OCI-LY1 (cell line): ENCODE data around the gene SMAP1.

Experiments
- H2AFZ ChIP-seq: fragments of 200-600 bp; sonication (generic), shearing (Covaris generic); 2 replicates; pipeline ENCODE4 v1.6.0; 2014; ENCODE audit warnings: antibody characterized with exemption, mild to moderate bottlenecking, low read length
- H3F3A ChIP-seq: fragments of 200-600 bp; sonication (generic), shearing (Covaris generic); 2 replicates; pipeline ENCODE4 v1.6.0; 2014; ENCODE audit warnings: mild to moderate bottlenecking, antibody characterized with exemption, low read length, moderate library complexity; ENCODE audit not compliant: insufficient read depth
- H3K27ac ChIP-seq: fragments of 200-600 bp; sonication (generic); 2 replicates; pipeline ENCODE4 v1.5.1; 2014; ENCODE audit warnings: low read length, mixed run types, mild to moderate bottlenecking, low read depth; ENCODE audit not compliant: poor library complexity, severe bottlenecking
- H3K27me3 ChIP-seq: fragments of 200-600 bp; sonication (generic); 2 replicates; pipeline ENCODE4 v1.6.0; 2014; ENCODE audit warnings: antibody characterized with exemption, mild to moderate bottlenecking, low read length, moderate library complexity; ENCODE audit not compliant: insufficient read depth
- H3K36me3 ChIP-seq: fragments of 200-600 bp; sonication (generic); 2 replicates; pipeline ENCODE4 v1.6.1; 2014; ENCODE audit warnings: mild to moderate bottlenecking, antibody characterized with exemption, low read length, moderate library complexity, mixed read lengths; ENCODE audit not compliant: insufficient read depth
- H3K4me1 ChIP-seq: fragments of 200-600 bp; sonication (generic); 2 replicates; pipeline ENCODE4 v1.5.1; 2014; ENCODE audit warnings: mild to moderate bottlenecking, low read length, moderate library complexity; ENCODE audit not compliant: insufficient read depth, severe bottlenecking
- H3K4me2 ChIP-seq: fragments of 200-600 bp; sonication (generic), shearing (Covaris generic); 2 replicates; pipeline ENCODE4 v1.6.1; 2014; ENCODE audit warnings: low read length
- H3K4me3 ChIP-seq: fragments of 200-600 bp; sonication (generic); 2 replicates; pipeline ENCODE4 v1.5.1; 2014; ENCODE audit warnings: low read length, low read depth, mild to moderate bottlenecking, mixed read lengths; ENCODE audit not compliant: poor library complexity, severe bottlenecking
- H3K79me2 ChIP-seq: fragments of 200-600 bp; shearing (Covaris generic); 2 replicates; pipeline ENCODE4 v1.6.1; 2016; ENCODE audit warnings: mixed run types, low read length, mixed read lengths; ENCODE audit not compliant: insufficient read depth
- H3K9ac ChIP-seq: fragments of 200-600 bp; sonication (generic), shearing (Covaris generic); 2 replicates; pipeline ENCODE4 v1.6.1; 2014; ENCODE audit warnings: mild to moderate bottlenecking, low read length, mixed read lengths
- H3K9me2 ChIP-seq: fragments of 200-600 bp; sonication (generic), shearing (Covaris generic); 2 replicates; pipeline ENCODE4 v1.6.1; 2014; ENCODE audit warnings: low read depth, mild to moderate bottlenecking, low read length, mixed read lengths
- H3K9me3 ChIP-seq: fragments of 200-600 bp; shearing (Covaris generic); 2 replicates; pipeline ENCODE4 v1.6.1; 2014; ENCODE audit warnings: low read length, mixed read lengths
- H4K20me1 ChIP-seq: fragments of 200-600 bp; sonication (generic), shearing (Covaris generic); 2 replicates; pipeline ENCODE4 v1.6.0; 2016; ENCODE audit warnings: mild to moderate bottlenecking, low read length; ENCODE audit not compliant: insufficient read depth
- EZH2 ChIP-seq: fragments of 200-600 bp; sonication (generic), shearing (Covaris generic); IDR thresholded peaks from 2 replicates; pipeline ENCODE4 v1.8.0; 2017; ENCODE audit warnings: borderline replicate concordance, mixed run types, mild to moderate bottlenecking, antibody characterized with exemption, low read length, moderate library complexity, mixed read lengths
- TF ChIP-seq, protein P1 (sequence below): fragments of 200-600 bp; sonication (generic), shearing (Covaris generic); IDR thresholded peaks from 2 replicates; pipeline ENCODE4 v1.5.1; 2017; ENCODE audit warnings: mild to moderate bottlenecking, antibody characterized with exemption, low read length, moderate library complexity, mixed read lengths

The SMAP1 gene

DNA sequence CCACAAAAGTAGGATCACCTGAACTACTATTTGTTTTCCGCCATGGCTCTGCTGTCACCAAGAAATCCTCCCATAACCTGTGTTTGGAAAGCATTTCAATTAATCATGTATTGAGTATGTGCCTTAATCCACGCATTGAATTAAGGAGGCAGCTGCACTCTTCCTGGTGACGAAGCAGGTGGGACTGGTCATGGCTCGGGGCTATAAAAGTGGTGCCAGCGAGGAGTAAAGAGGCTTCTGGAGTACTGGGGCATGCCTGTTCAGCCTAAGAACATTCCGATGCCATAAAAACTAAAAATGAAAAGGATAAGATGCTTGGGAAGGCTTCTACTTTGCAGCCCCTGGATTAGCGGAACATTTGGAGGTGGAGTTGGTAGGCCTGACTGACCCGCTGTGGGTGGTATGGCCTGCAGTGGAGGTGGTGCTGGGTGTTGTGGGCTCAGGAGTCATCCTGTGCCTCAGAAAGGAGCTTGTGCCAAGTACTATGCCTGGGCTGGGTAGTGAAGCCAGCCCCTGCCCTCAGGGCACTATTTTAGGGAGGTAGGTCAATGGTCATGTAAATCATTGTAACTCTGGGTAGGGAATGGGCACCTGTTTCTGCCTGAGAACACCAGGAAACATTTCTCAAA is 178.6 kb downstream of the SMAP1 start:
- Histone ChIP-seq H3K27ac (no peak overlapping the region), H3K9me2 (no peaks in the 10 kb centered on the region), H3K9me3 (peaks cover 4% of the 10 kb centered on the region; the same call in 1 of the 2 replicates), H3K4me3 (no peak overlapping the region), H2AFZ (no peak overlapping the region), H3F3A (no peaks in the 10 kb centered on the region), H3K9ac (no peak overlapping the region), H4K20me1 (no peaks in the 10 kb centered on the region), H3K4me1 (no peaks in the 10 kb centered on the region), H3K4me2 (no peak overlapping the region), H3K79me2 (no peaks in the 10 kb centered on the region), H3K36me3 (peaks cover 9% of the 10 kb centered on the region; the same call in 1 of the 2 replicates), H3K27me3 (no peaks in the 10 kb centered on the region)
- TF ChIP-seq EZH2, result no peak
- TF ChIP-seq, protein P1, sequence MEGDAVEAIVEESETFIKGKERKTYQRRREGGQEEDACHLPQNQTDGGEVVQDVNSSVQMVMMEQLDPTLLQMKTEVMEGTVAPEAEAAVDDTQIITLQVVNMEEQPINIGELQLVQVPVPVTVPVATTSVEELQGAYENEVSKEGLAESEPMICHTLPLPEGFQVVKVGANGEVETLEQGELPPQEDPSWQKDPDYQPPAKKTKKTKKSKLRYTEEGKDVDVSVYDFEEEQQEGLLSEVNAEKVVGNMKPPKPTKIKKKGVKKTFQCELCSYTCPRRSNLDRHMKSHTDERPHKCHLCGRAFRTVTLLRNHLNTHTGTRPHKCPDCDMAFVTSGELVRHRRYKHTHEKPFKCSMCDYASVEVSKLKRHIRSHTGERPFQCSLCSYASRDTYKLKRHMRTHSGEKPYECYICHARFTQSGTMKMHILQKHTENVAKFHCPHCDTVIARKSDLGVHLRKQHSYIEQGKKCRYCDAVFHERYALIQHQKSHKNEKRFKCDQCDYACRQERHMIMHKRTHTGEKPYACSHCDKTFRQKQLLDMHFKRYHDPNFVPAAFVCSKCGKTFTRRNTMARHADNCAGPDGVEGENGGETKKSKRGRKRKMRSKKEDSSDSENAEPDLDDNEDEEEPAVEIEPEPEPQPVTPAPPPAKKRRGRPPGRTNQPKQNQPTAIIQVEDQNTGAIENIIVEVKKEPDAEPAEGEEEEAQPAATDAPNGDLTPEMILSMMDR, result no peak

DNA sequence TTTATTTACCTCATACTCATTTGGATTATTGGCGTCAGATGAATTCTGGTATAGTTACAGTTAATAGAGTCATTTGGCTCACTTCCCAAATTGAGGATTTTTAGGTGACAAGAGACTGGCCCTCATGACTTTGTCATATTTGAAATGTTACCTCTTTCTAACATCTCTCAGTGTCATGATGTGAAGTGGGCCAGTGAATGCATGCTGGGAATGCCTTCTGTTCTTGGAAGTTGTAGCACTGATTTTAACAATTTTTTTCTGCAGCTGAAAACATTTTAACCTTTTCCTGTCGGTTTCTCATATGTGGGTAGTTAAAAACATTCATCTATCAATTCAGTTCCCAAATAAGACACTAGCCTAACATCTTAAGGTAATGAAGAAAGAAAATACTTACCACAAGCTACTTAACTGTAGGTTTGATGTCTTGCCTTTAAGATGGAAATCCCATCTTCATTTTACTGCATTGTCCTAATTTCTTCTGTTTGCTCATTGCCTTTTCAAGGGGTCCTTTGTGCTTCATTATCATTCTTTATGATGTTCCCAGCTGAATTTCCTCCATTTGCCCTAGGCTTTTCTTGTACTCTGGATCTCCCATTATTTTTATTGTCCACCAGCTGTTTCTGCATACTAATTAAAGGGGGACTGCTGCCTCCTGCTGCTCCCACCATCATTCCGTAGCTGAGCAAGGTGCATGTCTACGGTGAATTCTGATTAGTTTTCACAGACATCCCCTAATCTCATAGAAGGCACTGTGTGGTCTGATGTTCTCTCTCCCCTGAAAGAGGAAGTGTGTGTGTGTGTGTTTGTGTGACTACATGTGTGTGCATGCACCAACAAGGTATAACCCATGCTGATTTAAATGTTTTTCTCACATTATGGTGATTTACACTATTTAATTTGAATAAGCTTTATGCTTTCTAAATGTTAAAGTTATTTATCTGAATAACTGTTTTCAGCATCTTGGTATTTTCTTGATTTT is 179.7 kb downstream of the SMAP1 start:
- no peak overlapping the region for H3K4me2 ChIP-seq
- H3K79me2 ChIP-seq, result no peaks in the 10 kb centered on the region
- TF ChIP-seq EZH2, result no peak
- TF ChIP-seq, protein P1, result no peak
- no peaks in the 10 kb centered on the region for H3F3A ChIP-seq
- H3K9me3 ChIP-seq, result peaks cover 4% of the 10 kb centered on the region; the same call in 1 of the 2 replicates
- peaks cover 9% of the 10 kb centered on the region; the same call in 1 of the 2 replicates for H3K36me3 ChIP-seq
- no peak overlapping the region for H3K9ac ChIP-seq
- no peaks in the 10 kb centered on the region for H4K20me1 ChIP-seq
- H3K4me3 ChIP-seq, result no peak overlapping the region
- H2AFZ ChIP-seq, result no peak overlapping the region
- no peaks in the 10 kb centered on the region for H3K4me1 ChIP-seq
- H3K27me3 ChIP-seq, result no peaks in the 10 kb centered on the region
- no peak overlapping the region for H3K27ac ChIP-seq
- H3K9me2 ChIP-seq, result no peaks in the 10 kb centered on the region

DNA sequence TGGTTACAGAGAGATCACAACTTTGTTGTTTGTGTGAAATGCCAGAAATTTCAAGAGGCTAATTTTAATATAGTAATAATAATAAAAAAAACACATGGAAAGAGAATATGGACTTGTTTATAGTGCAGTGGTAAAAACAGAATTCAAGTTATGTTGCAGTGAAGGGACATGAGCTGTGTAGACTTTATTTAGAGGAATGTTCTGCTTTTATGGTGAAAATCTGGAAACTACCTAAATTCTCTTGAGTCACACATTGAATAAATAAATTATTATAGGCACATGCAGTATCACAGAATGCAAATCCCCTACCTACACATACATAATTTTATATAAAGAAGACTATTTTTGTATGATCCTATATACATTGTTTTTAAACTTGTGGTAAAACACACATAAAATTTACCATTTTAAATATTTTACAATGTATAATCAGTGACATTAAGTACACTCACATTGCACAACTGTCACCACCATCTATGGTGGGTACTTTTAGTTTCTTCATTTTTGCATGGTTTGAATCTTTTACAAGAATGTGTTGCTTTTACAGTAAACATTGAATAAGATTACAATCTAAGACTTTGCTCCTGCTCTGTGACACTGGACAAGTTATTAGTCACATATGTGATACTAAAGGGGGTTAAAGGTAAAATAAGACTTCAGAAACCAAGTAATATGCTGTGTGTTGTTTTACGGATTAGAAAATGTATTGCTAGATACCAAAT is 181.8 kb downstream of the SMAP1 start:
- H3K4me2 ChIP-seq, result no peak overlapping the region
- H3K9ac ChIP-seq, result no peak overlapping the region
- no peaks in the 10 kb centered on the region for H3K4me1 ChIP-seq
- no peaks in the 10 kb centered on the region for H3K79me2 ChIP-seq
- H3K9me3 ChIP-seq, result peaks cover 4% of the 10 kb centered on the region; the same call in 1 of the 2 replicates
- no peak overlapping the region for H2AFZ ChIP-seq
- H3K36me3 ChIP-seq, result peaks cover 9% of the 10 kb centered on the region; the same call in 1 of the 2 replicates
- no peaks in the 10 kb centered on the region for H3K27me3 ChIP-seq
- no peaks in the 10 kb centered on the region for H3F3A ChIP-seq
- H3K27ac ChIP-seq, result no peak overlapping the region
- TF ChIP-seq, protein P1, result no peak
- TF ChIP-seq EZH2, result no peak
- no peak overlapping the region for H3K4me3 ChIP-seq
- no peaks in the 10 kb centered on the region for H4K20me1 ChIP-seq
- H3K9me2 ChIP-seq, result no peaks in the 10 kb centered on the region
